K562 (cell line): ENCODE results near the gene SMC6. TPM values are rescaled to one million over a fixed set of nuclear protein-coding genes. Genes with fewer than 3 reads are reported as not detected.

Experiments
- ADNP ChIP-seq: fragments of 200-800 bp; sonication (Bioruptor generic); IDR thresholded peaks from 2 replicates; pipeline ENCODE4 v1.6.1; 2016; ENCODE audit warnings: missing genetic modification characterization, missing compliant biosample characterization
- ARID1B ChIP-seq: fragments of 450-650 bp; IDR thresholded peaks from 2 replicates; pipeline ENCODE4 v1.6.1; 2016; ENCODE audit warnings: antibody characterized with exemption, mild to moderate bottlenecking, inconsistent platforms
- ARID3B ChIP-seq: fragments of 250-450 bp; sonication (Bioruptor Pico); IDR thresholded peaks from 2 replicates; pipeline ENCODE4 v1.4.0; 2020; ENCODE audit warnings: borderline replicate concordance
- ATF7 ChIP-seq: fragments of 450-650 bp; IDR thresholded peaks from 2 replicates; pipeline ENCODE4 v1.7.1; 2014; ENCODE audit warnings: mild to moderate bottlenecking, moderate library complexity
- ETV5 ChIP-seq: sonication (generic); formaldehyde crosslinking; IDR thresholded peaks from 2 replicates; pipeline ENCODE4 v1.4.0; 2020; ENCODE audit warnings: low read depth, mild to moderate bottlenecking, missing genetic modification reagents
- KHSRP ChIP-seq: fragments of 450-650 bp; IDR thresholded peaks from 2 replicates; pipeline ENCODE4 v1.6.1; 2017
- MGA ChIP-seq: fragments of 450-650 bp; IDR thresholded peaks from 2 replicates; pipeline ENCODE4 v1.6.1; 2016; ENCODE audit warnings: mild to moderate bottlenecking, moderate library complexity
- SIRT6 ChIP-seq: IDR thresholded peaks from one replicate; pipeline ENCODE4 v1.6.1; 2012; ENCODE audit warnings: low read depth, mild to moderate bottlenecking, control low read depth, inconsistent platforms, low read length, moderate library complexity
- ZBTB8A ChIP-seq: fragments of 450-650 bp; IDR thresholded peaks from 2 replicates; pipeline ENCODE4 v1.6.1; 2018; ENCODE audit warnings: mild to moderate bottlenecking, moderate library complexity; ENCODE audit not compliant: partially characterized antibody
- ZKSCAN8 ChIP-seq: fragments of 200-800 bp; sonication (Bioruptor generic); IDR thresholded peaks from 2 replicates; pipeline ENCODE4 v1.6.1; 2016; ENCODE audit warnings: missing genetic modification characterization, missing compliant biosample characterization
- ZNF347 ChIP-seq: fragments of 450-650 bp; formaldehyde crosslinking; IDR thresholded peaks from 2 replicates; pipeline ENCODE4 v1.4.0; 2020; ENCODE audit warnings: low read depth, mild to moderate bottlenecking, moderate library complexity
- ZNF589 ChIP-seq: fragments of 200-800 bp; sonication (Bioruptor generic); IDR thresholded peaks from 2 replicates; pipeline ENCODE4 v1.6.1; 2016; ENCODE audit warnings: low read depth, missing genetic modification characterization, missing compliant biosample characterization
- polyA plus RNA-seq, 8 experiments: library from polyadenylated mRNA; depleted of rRNA in 4 of 8; stranded (reverse) in 5 of 8; unstranded in 3 of 8; fragments of >200 nt; fragmentation: Nextera tagmentation in 2 of 8; fragmentation: Illumina TruSeq in 1 of 8; extraction: Ambion mirVana in 2 of 8; extraction: Trizol in 1 of 8; gene quantifications; 2 replicates each; pipeline versions ENCODE4 v1.2.1 to v1.2.3, GENCODE V29; 2011 to 2014; ENCODE audit warnings: inconsistent platforms in 1 of 8, missing spikeins in 1 of 8
- total RNA-seq, 7 experiments: library from RNA; depleted of rRNA in 6 of 7; stranded (reverse); fragments of >200 nt in 6 of 7; fragmentation: Illumina TruSeq in 2 of 7; extraction: Trizol in 2 of 7; gene quantifications; 2 replicates each; pipeline versions ENCODE4 v1.2.1 to v1.2.3, GENCODE V29; 2011 to 2021; ENCODE audit warnings: low replicate concordance in 1 of 7
- TF ChIP-seq, protein P1 (sequence below): fragments of 450-650 bp; IDR thresholded peaks from 2 replicates; pipeline ENCODE4 v1.7.0; 2016; ENCODE audit warnings: borderline replicate concordance

Gene SMC6
- total and polyA plus RNA-seq, 9 of the 15 experiments (the other 6 are each of a cell fraction or from before 2014, with no cell fraction given) = 14.2 to 75.9 (median 47.7) TPM

DNA sequence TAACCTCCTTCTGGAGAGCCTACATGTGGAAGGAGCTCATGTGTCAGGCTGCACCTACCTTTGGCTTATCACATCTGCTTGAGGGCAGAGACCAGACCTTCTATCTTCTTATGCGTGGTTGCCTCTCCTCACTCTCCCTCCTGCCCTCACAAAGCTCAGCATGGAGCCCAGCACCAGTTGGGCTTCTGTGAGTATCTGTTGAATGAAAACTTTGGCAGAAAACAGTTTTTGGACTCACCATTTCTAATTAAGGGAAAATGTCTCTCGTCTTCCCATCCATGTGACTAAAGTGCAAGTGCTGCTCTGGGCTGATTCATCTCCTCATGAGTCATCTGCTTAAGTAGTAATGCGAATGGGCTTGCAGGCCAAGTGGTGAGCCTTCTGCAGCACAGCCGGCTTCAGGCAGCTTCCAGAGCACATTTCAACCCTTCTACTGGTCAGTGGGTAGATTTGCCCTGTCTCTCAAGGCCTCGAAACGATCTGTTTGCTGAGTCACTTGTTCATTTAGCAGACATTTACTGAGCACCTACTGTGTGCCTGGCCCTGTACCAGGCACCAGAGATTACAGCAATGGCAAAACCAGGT, 110.5 kb downstream of the SMC6 start (continued):
- TF ChIP-seq ATF7 (peak; percentile 42; the same call in 1 of the 2 replicates), SIRT6 (no peak), ZNF589 (CRISPR knock-in tag) (peak; percentile 67; the same call in 1 of the 2 replicates), ARID3B (no peak), KHSRP (no peak), ZKSCAN8 (CRISPR knock-in tag) (peak; percentile 96), ARID1B (peak; percentile 79), ZNF347 (CRISPR knock-in tag) (no peak), ADNP (tag) (no peak), ETV5 (CRISPR knock-in tag) (no peak), ZBTB8A (no peak), MGA (peak; percentile 83)
- TF ChIP-seq, protein P1, sequence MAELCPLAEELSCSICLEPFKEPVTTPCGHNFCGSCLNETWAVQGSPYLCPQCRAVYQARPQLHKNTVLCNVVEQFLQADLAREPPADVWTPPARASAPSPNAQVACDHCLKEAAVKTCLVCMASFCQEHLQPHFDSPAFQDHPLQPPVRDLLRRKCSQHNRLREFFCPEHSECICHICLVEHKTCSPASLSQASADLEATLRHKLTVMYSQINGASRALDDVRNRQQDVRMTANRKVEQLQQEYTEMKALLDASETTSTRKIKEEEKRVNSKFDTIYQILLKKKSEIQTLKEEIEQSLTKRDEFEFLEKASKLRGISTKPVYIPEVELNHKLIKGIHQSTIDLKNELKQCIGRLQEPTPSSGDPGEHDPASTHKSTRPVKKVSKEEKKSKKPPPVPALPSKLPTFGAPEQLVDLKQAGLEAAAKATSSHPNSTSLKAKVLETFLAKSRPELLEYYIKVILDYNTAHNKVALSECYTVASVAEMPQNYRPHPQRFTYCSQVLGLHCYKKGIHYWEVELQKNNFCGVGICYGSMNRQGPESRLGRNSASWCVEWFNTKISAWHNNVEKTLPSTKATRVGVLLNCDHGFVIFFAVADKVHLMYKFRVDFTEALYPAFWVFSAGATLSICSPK = no peak
